ENCODE measurements around the gene TAS2R19. TPM values are rescaled to one million over a fixed set of nuclear protein-coding genes. Genes with fewer than 3 reads are reported as not detected.

The TAS2R19 gene
- total RNA-seq, 1 donor from 2014 or later, result 17.1 TPM

DNA sequence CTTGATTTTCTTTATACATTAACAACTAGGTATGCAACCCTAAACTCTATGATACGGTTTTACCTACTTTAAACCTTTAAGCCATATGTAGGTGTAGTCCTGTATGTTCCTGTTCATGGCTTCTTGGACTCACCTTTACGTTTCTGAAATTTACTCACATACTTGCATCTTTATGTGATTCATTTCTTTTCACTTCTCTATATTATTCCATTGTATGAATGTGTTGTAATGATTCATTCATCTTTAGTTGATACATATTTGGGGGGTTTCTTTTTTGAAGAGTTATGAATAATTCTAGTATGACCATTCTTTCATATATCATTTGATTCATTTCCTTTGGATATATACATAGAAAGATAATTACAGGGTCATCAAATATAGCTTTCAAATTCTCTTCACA lies 33.3 kb downstream of the TAS2R19 start:
- DNase-seq, result no peak

DNA sequence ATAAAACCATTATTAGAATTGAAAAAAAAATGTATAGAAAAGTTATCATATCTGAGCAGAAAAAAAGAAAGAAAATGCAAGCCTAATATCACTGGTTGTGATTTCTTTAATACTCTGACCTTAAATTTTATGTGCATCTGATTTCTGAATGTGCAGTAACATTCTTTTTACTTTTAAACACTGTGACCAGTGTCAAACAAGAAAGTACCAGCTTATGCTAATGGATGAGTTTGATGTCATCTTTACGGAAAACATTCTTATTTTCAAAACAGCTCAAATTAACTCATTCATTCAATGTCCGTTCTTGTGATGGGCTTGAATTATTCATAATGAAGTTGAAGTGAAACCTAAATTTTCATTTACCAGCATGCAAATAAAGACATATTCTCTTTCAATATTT lies 35.6 kb downstream of the TAS2R19 start, which contains the start of gene TAS2R50:
TSS of gene TAS2R50 (minus strand) at position 101 of the 400 bp plus-strand sequence. CDS start at position 49, 52 bp downstream.
- no peak for DNase-seq

DNA sequence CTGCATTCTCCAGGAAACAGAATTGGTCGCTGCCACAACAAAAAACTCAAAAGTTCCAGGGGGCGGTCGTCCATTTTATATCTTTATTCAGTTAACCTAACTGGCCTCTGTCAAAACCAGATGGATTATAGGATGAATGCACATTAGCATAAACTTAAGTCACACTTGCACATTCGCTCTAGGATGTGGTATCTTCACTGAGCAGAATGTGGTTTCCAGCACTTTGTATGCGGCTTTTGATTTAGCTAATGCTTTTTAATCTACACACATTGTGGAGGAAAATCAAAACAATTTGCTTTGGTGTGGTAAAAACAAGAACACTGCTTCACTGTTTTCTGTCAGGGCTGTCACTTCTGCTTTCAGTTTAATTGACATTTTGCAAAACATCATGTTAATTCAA lies 40.2 kb downstream of the TAS2R19 start:
- DNase-seq, result no peak

DNA sequence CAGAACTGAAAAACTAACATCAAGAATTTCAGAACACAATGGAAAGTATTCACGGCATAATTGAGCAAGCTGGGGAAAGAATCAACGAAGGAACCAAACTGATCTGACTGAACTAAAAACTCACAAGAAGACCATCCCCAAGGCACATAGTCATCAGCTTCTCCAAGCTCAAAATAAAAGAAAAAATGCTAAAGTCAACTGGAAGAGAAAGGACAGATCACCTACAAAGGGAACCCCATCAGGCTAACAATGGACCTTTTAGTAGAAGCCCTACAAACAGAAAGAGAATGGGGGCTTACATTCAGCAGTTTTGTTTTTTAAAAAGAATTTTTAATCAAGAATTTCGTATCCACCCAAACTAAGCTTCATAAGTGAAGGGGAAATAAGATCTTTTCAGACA lies 47.5 kb downstream of the TAS2R19 start:
- DNase-seq, result no peak

Other genes starting within 250 kb of the TAS2R19 start
- not detected for gene TAS2R7, start 220.0 kb downstream of the TAS2R19 start, total RNA-seq
- not detected for gene TAS2R8, start 215.3 kb downstream of the TAS2R19 start, total RNA-seq
- gene TAS2R9, start 212.5 kb downstream of the TAS2R19 start, total RNA-seq, result not detected
- 2.8 TPM for gene TAS2R10, start 196.3 kb downstream of the TAS2R19 start, total RNA-seq
- gene PRR4, start 173.1 kb downstream of the TAS2R19 start, total RNA-seq, result 19.3 TPM
- 85.8 TPM for gene PRH1, start 138.4 kb downstream of the TAS2R19 start, total RNA-seq
- gene TAS2R13, start 113.1 kb downstream of the TAS2R19 start, total RNA-seq, result 3.2 TPM
- gene PRH2, start 93.4 kb downstream of the TAS2R19 start, total RNA-seq, result 335 TPM
- 9.1 TPM for gene TAS2R14, start 83.4 kb downstream of the TAS2R19 start, total RNA-seq
- gene TAS2R50, start 35.7 kb downstream of the TAS2R19 start, total RNA-seq, result 10.7 TPM
- gene TAS2R20, start 24.3 kb downstream of the TAS2R19 start, total RNA-seq, result 8.2 TPM
- 17.7 TPM for gene TAS2R31, start 8.8 kb upstream of the TAS2R19 start, total RNA-seq
- 8.4 TPM for gene TAS2R46, start 39.7 kb upstream of the TAS2R19 start, total RNA-seq
- 20.5 TPM for gene TAS2R43, start 69.7 kb upstream of the TAS2R19 start, total RNA-seq
- gene TAS2R30, start 112.0 kb upstream of the TAS2R19 start, total RNA-seq, result 16.9 TPM
- 9.3 TPM for gene SMIM10L1, start 148.6 kb upstream of the TAS2R19 start, total RNA-seq
- not detected for gene TAS2R42, start 164.3 kb upstream of the TAS2R19 start, total RNA-seq
- not detected for gene PRB3, start 247.1 kb upstream of the TAS2R19 start, total RNA-seq